Measurements from ENCODE around the gene INSL6. TPM values are rescaled to one million over a fixed set of nuclear protein-coding genes. Genes with fewer than 3 reads are reported as not detected.
"Not testable (repeated sequence)": the region's sequence is repeated elsewhere in the genome, so short reads cannot be mapped to it uniquely, and the experiment has no call there.

INSL6 gene, protein sequence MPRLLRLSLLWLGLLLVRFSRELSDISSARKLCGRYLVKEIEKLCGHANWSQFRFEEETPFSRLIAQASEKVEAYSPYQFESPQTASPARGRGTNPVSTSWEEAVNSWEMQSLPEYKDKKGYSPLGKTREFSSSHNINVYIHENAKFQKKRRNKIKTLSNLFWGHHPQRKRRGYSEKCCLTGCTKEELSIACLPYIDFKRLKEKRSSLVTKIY
- total RNA-seq = not detected
- long read RNA-seq = 0 reads

DNA sequence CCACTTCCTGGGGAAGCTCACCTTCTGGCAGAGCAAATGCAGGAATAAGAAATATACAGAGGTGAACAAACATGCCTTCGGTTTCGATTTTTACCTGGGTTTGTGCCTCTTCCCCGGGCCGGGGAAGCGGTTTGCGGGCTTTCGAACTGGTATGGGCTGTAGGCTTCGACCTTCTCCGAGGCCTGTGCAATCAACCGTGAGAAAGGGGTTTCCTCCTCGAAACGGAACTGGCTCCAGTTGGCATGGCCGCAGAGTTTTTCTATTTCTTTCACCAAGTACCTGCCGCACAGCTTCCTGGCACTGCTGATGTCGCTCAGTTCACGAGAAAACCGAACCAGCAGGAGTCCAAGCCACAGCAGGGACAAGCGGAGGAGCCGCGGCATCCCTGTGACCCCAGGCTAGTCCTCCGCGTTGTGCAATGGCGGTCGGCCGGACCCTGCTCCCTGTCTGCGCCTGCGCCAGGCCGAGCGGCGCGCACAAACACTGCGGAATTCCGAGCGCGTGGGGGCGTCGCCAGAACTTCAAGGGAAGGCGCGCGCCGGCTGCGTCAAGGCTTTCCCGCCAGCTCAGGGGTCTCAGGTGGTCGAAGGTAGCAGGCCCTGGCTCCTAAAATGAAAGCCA, at the start of gene INSL6:
Gene INSL6, minus strand, starts transcription at position 420 of the 621 bp plus-strand sequence. Its CDS starts 37 bp downstream, at position 383.
- DNase-seq (ENCODE audit: low spot score) = no peak
- intact Hi-C loops (cut with DNase I) = loop anchor here (2.0 to 5.0 kb wide), 3 partner anchors 242 to 407 kb away; no protein-coding TSS in a partner anchor

DNA sequence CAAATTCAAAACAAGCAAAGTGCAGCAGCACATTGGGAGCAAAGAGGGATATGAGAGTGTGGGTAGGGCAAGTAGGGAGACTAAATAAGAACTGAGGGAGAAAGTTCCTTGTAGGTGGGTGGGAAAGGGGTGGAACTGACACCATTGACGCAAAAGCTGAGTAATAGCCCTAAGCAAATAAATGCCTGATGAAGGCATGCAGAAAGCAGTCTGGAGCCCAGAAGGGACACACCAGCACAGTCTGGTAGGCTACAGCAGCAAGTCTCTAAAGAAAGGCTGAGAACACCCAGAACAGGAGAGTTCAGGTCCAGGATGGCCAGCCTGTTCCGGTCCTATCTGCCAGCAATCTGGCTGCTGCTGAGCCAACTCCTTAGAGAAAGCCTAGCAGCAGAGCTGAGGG, 45.8 kb upstream of the INSL6 start, which contains the start of gene INSL4:
Gene INSL4, plus strand, starts transcription at position 208 of the 400 bp plus-strand sequence. Its CDS starts 105 bp downstream, at position 313.
- intact Hi-C loops (cut with DNase I) = no loop called here
- DNase-seq (ENCODE audit: low spot score) = no peak

DNA sequence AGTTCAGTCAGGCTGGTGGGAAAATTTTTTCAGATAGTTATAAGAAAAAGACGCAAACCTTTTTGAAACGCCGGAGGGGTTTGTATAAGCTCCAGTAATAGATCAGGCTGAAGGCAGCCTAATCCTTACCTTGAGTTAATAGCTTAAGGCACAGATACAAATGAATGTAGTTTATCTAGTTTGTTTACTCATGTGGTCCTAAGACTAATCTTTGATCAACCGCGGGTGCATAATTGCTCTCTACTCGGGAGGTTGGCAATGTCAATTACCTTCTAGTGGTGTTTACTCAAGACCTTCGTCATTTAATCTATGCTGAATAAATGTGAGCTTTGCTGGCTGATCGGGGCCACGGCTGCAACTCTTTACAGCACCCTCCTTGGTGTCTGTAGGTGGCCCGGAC, 45.1 kb upstream of the INSL6 start:
- DNase-seq (ENCODE audit: low spot score) = no peak
- intact Hi-C loops (cut with DNase I) = no loop called here

- no peak for DNase-seq (ENCODE audit: low spot score)
- intact Hi-C loops (cut with DNase I) = no loop called here
Observed at GRCh38 chr9:5205071-5205470, 19.6 kb upstream of the INSL6 start.

GRCh38 chr9:5195463-5195862, 10.0 kb upstream of the INSL6 start:
- intact Hi-C loops (cut with DNase I) = no loop called here
- DNase-seq (ENCODE audit: low spot score) = no peak

DNA sequence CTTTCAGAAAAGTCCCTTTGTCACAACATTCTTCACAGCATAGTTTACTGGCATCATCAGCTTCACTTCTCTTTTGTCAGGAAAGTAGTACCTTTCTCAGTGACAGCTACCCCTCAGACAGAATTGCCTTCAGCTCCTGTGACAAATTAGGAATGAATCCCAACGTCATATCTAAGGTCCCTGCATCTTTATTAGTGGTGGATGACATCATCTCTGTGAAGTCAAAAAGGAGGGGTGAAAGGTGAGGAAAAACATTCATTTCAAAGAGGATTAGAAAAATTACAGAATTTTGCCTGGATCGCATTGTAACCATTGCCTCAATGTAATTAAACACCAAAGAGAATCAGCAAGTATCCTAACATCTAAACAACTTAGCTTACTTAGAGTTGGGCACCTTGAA, 7.9 kb upstream of the INSL6 start:
- intact Hi-C loops (cut with DNase I) = no loop called here
- no peak for DNase-seq (ENCODE audit: low spot score)

- intact Hi-C loops (cut with DNase I) = no loop called here
- no peak for DNase-seq (ENCODE audit: low spot score)
Observed at GRCh38 chr9:5191985-5192384, 6.5 kb upstream of the INSL6 start.

DNA sequence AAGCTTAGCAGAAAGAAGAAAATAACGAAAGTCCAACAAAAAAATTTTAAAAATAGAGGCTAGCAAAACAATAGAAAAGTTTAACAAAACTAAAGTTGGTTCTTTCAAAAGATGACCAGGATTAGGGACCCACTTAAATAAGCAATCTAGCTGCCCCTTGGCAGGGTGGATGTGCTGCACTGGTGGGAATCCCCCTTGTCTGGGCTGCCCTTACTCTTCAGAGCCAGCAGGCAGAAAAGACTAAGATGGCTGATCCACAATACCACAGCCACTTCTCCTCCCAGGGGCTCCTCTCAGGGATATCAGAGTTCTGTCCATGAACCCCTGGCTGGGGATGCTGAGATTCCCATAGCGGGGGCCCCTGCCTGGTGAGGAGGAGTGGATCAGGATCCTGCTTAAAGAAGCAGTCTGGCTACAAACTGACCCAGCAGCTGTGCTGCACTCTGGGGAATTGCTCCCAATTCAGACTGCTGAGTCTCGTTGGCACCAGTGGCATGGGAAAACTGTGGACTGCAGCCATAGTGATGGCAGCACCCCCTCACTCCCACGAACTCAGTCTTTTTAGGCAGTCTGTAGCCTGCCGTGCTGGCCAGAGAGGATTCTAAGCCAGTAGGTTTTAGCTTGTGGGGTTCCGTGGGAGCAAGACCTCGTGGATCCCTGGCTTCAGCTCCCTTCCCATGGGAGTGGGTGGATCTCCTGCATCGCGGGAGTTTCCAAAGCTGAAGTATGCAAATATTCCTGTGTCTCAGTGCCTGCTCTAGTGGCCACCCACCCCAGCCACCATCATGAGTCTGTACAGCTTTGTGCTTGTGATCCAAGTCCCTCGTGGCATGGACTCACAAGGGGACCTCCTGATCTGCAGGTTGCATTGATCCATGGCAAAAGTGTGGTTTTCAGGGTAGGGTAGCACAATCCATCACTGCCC, 2.9 kb upstream of the INSL6 start:
- no peak for DNase-seq (ENCODE audit: low spot score)
- intact Hi-C loops (cut with DNase I) = loop anchor here (5.0 kb wide), 2 partner anchors 239 to 254 kb away; no protein-coding TSS in a partner anchor

DNA sequence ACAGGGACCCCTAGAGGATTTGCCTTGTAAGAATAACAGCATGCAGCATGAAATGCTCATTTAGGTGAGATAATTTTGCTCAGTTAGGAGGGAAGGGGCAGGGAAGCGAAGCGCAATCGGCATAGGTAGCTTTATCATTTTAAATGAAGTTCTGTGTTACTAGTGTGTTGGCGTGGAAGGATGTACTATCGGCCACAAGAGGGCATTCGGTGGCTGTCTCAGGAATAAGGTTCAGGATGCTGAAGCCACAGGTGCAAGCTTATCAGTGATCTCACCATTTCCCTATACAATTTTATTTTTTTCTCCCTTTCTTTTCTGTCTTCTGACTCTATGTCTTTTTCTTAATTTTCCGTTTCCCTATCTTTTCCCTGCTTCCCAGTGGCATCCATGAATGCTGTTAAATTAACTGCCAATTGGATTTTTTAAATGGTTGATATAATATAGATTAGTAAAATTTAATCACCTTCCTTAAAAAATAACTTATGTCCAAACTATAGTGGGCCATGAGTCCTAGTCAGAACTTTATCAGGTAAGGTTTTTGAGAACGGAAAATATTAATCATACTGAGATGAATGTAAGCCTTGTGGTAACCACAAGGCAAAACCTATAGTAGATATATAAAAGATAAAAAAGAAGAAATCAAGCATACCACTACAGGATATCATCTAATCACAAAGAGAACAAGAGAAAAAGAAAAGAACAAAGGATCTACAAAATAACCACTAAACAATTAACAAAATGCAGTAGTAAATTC, 1.2 kb upstream of the INSL6 start:
- DNase-seq (ENCODE audit: low spot score) = no peak
- intact Hi-C loops (cut with DNase I) = loop anchor here (5.0 kb wide), 2 partner anchors 241 to 256 kb away; no protein-coding TSS in a partner anchor

DNA sequence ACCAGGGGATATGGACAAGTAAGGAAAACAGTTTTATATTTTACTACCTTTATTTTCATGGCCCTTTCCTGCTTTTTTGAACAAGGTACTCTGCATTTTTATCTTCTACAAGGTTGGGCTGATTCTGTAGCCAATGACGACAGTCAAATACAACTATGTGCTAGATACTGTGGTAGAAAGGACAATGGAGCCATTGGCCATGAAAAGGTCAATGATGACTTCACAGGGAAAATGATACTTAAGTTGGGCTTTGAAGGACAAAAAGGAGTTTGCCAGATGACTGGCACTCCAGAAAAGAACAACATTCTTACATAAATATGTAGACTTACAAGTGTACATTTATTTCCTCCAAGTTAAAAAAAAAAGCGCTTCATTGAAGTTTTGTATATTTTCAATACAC, 663 bp downstream of the INSL6 start:
- intact Hi-C loops (cut with DNase I) = loop anchor here (2.0 to 5.0 kb wide), 3 partner anchors 243 to 408 kb away; no protein-coding TSS in a partner anchor
- DNase-seq (ENCODE audit: low spot score) = no peak

DNA sequence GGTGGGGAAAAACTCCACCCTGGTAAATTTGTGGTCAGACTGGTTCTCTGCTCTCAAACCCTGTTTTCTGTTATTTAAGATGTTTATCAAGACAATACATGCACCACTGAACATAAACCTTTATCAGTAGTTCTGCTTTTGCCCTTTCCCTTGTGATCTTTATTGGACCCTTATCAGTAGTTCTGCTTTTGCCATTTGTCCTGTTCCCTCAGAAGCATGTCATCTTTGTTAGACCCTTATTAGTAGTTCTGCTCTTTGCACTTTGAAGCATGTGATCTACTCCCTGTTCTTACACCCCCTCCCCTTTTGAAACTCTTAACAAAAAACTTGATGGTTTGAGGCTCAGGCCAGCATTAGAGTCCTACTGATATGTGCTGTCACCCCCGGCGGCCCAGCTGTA, 4.8 kb downstream of the INSL6 start:
- intact Hi-C loops (cut with DNase I); DNase-seq (ENCODE audit: low spot score): not testable (repeated sequence)

DNA sequence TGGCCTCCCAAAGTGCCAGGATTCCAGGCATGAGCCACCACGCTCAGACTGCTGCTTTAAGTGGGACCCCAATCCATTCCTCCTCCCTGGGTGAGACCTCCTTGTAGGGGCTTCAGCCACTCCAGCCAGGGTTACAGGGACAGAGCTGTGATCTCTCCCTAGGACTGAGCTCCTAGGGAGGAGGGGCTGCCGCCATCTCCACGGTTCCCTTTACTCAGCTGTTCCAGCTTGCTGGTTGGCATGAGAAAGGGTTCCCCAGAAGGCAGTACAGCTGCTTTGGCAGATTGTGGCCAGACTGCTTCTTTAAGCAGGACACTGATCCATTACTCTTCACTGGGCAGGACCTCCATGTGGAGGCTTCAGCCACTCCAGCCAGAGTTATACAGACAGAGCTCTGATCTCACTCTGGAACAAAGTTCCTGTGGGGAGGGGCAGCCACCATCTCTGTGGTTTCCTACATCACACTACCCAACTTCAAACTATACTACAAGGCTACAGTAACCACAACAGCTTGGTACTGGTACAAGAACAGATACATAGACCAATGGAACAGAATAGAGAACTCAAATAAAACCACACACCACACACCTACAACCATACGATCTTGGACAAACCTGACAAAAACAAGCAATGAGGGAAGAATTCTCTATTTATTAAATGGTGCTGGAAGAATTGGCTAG, 7.2 kb downstream of the INSL6 start:
- intact Hi-C loops (cut with DNase I) = no loop called here
- DNase-seq (ENCODE audit: low spot score) = no peak

DNA sequence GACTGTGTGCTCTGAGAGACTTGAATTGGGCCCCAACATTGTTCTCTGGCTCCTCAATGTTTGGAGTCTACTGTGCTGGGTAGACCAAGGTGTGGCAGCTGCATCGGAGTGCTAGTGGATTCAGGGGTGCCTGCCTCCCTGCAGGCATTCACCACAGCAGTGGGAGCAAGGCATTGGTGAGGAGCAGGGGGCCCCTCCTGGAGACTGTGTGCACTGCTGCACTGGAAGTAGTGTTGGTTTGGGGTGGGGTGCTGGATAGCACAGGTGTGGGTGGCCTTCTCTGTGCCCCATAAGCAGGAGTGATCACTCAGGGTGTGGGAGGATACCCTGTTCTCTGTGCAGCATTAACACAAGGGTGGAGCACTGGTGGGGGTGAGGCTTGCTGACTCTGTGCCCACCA, 39.2 kb downstream of the INSL6 start:
- intact Hi-C loops (cut with DNase I) = no loop called here
- no peak for DNase-seq (ENCODE audit: low spot score)

DNA sequence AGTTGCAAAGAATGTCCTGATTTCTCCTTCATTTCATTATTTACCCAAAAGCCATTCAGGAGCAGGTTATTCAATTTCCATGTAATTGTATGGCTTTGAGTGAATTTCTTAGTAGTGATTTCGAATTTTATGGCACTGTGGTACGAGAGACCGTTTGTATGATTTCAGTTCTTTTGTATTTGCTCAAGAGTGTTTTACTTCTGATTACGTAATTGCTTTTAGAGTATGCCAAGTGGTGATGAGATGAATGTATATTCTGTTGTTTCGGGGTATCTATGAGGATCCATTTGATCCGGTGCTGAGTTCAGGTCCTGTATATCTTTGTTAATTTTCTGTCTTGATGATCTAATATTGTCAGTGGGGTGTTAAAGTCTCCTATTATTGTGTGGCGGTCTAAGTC, 41.2 kb downstream of the INSL6 start:
- intact Hi-C loops (cut with DNase I) = no loop called here
- no peak for DNase-seq (ENCODE audit: low spot score)

GRCh38 chr9:5140151-5140550, 45.3 kb downstream of the INSL6 start:
- no peak for DNase-seq (ENCODE audit: low spot score)

GRCh38 chr9:5122516-5122915, 62.9 kb downstream of the INSL6 start:
- no peak for DNase-seq (ENCODE audit: low spot score)
- intact Hi-C loops (cut with DNase I) = no loop called here

More at GRCh38 chr9:5140151-5140550, 45.3 kb downstream of the INSL6 start:
- intact Hi-C loops (cut with DNase I) = no loop called here

DNA sequence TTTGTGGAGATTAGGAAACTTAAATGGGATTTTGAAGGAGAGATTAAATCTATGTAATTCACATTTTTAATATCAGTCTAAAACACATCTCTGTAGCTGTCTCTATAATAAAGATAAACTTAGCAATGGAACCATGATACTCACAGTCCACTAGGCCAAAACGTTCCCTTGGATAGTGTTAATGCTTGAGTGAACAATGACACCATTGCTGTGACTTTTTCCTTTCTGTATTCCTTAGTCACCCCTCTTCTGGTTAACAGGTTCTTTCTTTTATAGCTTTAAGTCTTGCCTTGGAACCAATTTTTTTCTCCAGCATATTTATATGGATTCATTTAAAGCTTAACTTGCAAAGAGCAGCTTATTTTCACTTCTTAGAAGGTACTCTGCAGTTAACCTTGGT, 63.3 kb downstream of the INSL6 start:
- DNase-seq (ENCODE audit: low spot score) = no peak
- intact Hi-C loops (cut with DNase I) = no loop called here

GRCh38 chr9:5113994-5114748, 71.3 kb downstream of the INSL6 start:
- intact Hi-C loops (cut with DNase I) = no loop called here
- peak; percentile 75 for DNase-seq (ENCODE audit: low spot score)

Measured in cardiac septum (tissue), 1 donor.